ENCODE data around the gene SEMA3E.
A peak's percentile ranks its signal among the peaks of the same experiment; 100 is the strongest.
"Not testable (repeated sequence)": the region's sequence is repeated elsewhere in the genome, so short reads cannot be mapped to it uniquely, and the experiment has no call there.

Gene SEMA3E

DNA sequence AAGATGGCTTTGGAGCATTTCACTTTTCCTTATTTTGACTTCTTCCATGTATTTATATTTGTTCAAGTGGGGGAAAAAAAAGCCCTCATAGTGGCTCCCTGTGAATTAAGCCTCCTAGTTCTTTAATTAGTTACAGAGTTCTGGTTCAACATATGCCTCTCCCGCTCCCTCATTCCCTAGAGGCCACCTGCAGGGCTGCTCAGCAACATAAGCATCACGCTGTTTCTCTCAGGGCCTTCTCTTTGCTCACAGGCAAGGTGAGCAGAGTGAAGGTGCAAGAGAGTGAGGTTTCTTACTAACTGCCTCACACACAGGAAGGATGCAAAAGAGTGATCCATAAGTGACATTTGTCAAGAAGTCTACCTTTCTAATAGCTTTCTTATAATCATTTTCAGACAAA, 196.7 kb downstream of the SEMA3E start:
- DNase-seq (ENCODE audit: low spot score), result peak; percentile 51

DNA sequence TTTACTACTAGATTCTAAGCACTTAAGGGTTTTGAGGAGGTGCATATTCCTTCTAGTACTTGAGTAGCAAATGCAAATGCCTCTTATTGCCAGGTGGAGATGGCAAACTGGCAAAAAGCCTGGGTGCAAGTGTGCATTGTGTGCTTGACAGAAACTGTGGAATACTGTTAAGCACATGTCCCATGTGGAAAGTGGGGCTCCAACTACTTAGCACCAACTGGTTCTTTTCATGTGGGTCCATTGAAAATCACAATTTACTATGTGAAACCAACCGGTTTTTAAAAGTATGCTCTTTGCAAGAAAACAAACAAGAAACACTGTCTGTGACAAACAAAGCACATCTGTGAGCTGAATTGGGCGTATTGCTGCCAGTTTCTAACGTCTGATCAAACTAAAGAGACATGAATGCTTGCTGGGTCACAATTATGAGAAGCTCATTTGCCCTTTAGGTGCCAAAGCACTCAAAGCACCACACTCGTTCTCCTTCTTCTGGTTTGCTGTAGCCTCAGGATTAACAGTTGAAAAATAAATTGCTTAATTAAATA, 197.4 kb downstream of the SEMA3E start:
- DNase-seq (ENCODE audit: low spot score), result no peak

GRCh38 chr7:83449781-83450180, 199.2 kb downstream of the SEMA3E start:
- no peak for DNase-seq (ENCODE audit: low spot score)

DNA sequence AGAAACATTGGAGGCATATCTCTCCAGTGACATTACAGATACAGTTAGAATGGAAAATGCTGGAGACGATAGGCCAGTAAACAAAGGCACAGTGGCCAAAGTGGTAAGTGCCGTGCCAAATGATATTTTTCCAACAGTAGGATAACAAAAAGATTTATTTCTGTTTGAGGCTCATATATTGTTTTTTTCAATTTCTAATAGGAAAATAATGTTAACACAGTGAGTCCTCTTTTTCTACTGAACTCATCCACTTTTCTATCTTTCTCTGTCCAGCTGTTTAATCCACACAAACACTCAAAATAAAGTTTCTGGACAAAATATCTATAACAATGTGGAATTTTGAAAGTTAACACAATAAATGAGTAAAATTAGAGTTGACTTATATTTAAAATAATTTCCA, 201.3 kb downstream of the SEMA3E start:
- DNase-seq (ENCODE audit: low spot score), result no peak

- no peak for DNase-seq (ENCODE audit: low spot score)
These were observed 202.8 kb downstream of the SEMA3E start for GRCh38 chr7:83446102-83446669.

GRCh38 chr7:83442911-83443310, 206.0 kb downstream of the SEMA3E start:
- DNase-seq (ENCODE audit: low spot score), result no peak

GRCh38 chr7:83439026-83439425, 209.9 kb downstream of the SEMA3E start:
- no peak for DNase-seq (ENCODE audit: low spot score)

DNA sequence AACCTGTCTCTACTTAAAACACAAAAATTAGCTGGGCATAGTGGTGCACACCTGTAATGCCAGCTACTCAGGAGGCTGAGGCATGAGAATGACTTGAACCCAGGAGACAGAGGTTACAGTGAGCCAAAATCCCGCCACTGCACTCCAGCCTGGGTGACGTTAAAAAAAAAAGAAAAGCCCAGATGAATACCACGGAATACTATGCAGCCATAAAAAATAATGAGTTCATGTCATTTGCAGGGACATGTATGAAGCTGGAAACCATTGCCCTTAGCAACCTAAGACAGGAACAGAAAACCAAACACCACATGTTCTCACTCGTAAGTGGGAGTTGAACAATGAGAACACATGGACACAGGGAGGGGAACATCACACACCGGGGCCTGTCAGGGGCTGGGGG, 218.7 kb downstream of the SEMA3E start:
- not testable (repeated sequence) for DNase-seq (ENCODE audit: low spot score)

- no peak for DNase-seq (ENCODE audit: low spot score)
These were observed 219.4 kb downstream of the SEMA3E start for GRCh38 chr7:83429493-83429892.

- DNase-seq (ENCODE audit: low spot score), result no peak
These were observed 221.1 kb downstream of the SEMA3E start for GRCh38 chr7:83427884-83428283.

GRCh38 chr7:83426325-83426724, 222.6 kb downstream of the SEMA3E start:
- no peak for DNase-seq (ENCODE audit: low spot score)

DNA sequence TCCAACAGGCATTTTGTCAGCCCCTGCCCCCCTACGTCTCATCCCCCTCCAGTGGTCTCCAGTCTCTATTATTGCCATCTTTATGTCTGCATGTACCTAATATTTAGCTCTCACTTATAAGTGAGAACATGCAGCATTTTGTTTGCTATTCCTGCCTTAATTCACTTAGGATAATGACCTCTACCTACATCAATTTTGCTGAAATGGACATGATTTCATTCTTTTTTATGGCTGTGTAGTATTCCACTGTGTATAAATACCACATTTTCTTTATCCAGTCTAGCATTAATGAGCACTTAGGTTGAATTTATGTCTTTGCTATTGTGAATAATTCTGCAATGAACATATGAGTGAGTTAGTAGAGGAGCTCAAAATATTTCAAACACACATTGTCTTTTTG, 229.9 kb downstream of the SEMA3E start:
- DNase-seq (ENCODE audit: low spot score), result no peak

DNA sequence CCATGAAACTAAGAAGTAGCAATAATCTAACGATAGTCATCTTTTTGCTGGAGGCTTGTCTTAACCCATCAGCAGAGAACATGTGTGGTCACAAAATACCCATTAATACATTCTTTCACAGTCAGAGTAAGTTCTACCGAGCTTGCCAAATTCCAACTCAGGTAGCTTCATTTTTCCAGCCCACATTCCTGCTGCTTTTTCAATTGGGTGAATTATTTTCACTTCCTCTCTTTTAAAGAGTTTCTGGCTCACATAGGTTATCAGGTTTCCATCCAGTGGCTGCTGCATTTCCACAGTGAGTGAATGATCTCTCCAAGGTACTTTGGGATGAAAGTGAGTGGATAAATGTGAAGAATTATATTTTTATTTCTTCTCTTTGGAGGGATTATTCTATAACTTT, 233.1 kb downstream of the SEMA3E start:
- no peak for DNase-seq (ENCODE audit: low spot score)

DNA sequence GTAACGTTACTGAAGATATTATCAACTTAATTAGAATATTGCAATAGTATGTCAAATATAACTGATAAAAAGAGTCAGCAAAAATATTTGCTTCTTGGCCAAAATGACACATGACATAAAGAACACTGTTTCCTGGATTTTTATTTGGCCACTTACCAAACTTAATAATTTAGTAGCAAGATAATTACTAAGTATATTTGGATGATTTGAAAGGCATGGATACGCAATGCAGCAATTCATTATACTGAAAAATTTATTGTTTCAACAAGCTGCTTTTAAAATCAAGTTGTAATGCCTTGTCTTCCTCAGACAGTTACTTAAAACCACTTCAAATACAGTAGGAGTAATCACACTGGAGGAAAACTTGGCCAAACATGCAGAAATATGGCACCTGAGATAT, 234.0 kb downstream of the SEMA3E start:
- no peak for DNase-seq (ENCODE audit: low spot score)

- no peak for DNase-seq (ENCODE audit: low spot score)
These were observed 235.1 kb downstream of the SEMA3E start for GRCh38 chr7:83413831-83414230.

DNA sequence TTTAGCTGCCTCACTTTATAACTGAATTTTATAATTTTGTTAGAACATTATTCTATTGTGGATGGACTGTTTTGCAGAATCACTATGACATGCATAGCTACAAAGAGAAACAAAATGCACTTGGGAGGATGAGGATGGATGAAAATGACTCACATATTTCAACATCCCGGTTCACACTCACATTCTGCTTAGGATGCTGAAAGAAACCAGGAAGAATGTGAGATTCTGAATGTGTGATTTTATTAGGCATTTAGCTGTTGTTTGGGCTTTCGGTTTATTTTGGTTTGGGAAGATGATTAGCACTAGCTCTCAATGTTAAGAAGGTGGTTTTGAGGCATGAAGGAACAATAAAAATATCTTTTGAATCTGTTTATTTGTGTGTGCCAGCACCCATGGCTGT, 235.5 kb downstream of the SEMA3E start:
- DNase-seq (ENCODE audit: low spot score), result no peak

GRCh38 chr7:83410989-83411591, 237.8 kb downstream of the SEMA3E start:
- peak; percentile 29 for DNase-seq (ENCODE audit: low spot score)

GRCh38 chr7:83394776-83395175, 254.2 kb downstream of the SEMA3E start:
- DNase-seq (ENCODE audit: low spot score), result no peak

DNA sequence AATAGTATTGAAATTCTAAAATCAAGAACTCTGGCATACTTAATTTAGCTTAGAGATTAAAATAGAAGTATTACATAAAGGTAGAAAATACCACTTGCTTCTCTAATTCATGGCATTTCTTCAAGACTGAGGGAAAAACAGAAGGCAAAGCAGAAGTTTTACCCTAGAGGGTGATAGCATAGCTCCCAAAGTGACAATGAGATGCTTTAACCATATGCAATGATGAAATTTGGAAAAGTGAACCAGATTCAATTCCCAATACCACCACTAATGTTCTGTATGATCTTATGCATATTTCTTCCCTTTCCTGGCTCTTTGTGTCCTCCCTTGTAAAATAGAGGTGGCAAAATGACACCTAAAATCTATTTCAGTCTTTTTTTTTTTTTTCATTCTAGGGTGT, 260.5 kb downstream of the SEMA3E start:
- DNase-seq (ENCODE audit: low spot score), result no peak

DNA sequence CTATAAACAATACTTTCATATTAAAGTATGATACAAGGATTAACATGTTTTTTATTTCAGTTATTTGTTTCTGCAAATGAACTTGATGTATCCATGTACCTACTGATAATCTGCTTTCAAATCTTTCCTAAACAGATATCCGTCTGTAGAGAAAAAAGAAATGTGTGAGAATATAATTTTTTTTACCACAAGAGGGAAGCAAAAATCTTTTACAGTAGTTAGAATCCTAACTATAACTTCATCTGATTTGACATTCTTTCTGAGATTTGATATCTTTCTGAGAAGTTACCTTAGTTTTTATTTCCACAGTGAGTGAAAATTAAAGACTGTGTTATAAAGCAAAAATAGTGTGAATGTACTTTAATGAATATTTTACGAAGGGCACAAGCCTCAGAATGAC, 282.3 kb downstream of the SEMA3E start:
- DNase-seq (ENCODE audit: low spot score), result no peak

GRCh38 chr7:83365746-83366145, 283.2 kb downstream of the SEMA3E start:
- no peak for DNase-seq (ENCODE audit: low spot score)

DNA sequence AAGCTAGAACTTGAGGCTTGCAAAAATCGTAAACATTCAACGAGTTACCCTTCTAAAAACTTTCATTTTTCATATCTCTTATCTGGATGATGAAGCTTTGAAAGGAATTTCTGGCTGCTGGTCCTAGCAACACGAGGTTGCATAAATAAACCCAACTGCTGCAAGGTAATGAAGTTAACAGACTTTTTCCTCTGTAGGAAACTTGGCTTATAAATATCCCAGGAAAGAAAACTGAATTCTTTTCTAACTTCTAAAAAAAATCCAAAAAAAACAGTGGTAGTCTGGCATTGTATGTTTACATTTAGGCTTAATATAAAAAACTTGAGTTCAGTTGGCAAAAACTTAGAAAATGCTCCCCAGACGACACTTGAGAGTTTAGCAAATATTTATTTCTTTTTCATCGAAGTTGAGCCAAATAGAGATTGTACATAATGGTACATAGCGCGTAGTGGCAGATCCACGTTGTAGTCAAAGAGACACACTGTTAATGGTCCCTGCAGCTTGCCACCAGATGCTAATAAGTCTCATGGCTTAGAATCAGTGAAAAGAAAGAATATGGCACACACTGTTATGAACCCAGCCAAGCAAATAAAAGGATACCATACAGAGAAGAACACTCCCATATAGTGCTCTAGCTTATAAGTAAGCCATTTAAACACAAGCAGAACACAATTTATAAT, 285.9 kb downstream of the SEMA3E start:
- no peak for DNase-seq (ENCODE audit: low spot score)

- no peak for DNase-seq (ENCODE audit: low spot score)
These were observed 289.8 kb downstream of the SEMA3E start for GRCh38 chr7:83359108-83359507.

- DNase-seq (ENCODE audit: low spot score), result no peak
These were observed 293.8 kb downstream of the SEMA3E start for GRCh38 chr7:83355143-83355542.

All from D341Med (cell line).